ENCODE measurements around the gene ZNF277.
"Not testable (repeated sequence)": the region's sequence is repeated elsewhere in the genome, so short reads cannot be mapped to it uniquely, and the experiment has no call there.

Gene ZNF277

GRCh38 chr7:112360681-112361080, 154.2 kb downstream of the ZNF277 start:
- FAIRE-seq, result no peak

- no peak for FAIRE-seq
These were observed 154.7 kb downstream of the ZNF277 start for GRCh38 chr7:112361154-112361553.

GRCh38 chr7:112362053-112362650, 155.7 kb downstream of the ZNF277 start:
- FAIRE-seq, result no peak

GRCh38 chr7:112362731-112363131, 156.2 kb downstream of the ZNF277 start:
- no peak for FAIRE-seq

GRCh38 chr7:112364388-112364787, 157.9 kb downstream of the ZNF277 start:
- FAIRE-seq, result no peak

- no peak for FAIRE-seq
These were observed 159.1 kb downstream of the ZNF277 start for GRCh38 chr7:112365551-112365950.

- FAIRE-seq, result no peak
These were observed 160.4 kb downstream of the ZNF277 start for GRCh38 chr7:112366886-112367285.

- FAIRE-seq, result no peak
These were observed 163.9 kb downstream of the ZNF277 start for GRCh38 chr7:112370436-112370835.

- FAIRE-seq, result no peak
These were observed 165.2 kb downstream of the ZNF277 start for GRCh38 chr7:112371701-112372100.

GRCh38 chr7:112372101-112372500, 165.6 kb downstream of the ZNF277 start:
- peak; percentile 65 for FAIRE-seq

- FAIRE-seq, result no peak
These were observed 171.1 kb downstream of the ZNF277 start for GRCh38 chr7:112377593-112377992.

- FAIRE-seq, result no peak
These were observed 175.0 kb downstream of the ZNF277 start for GRCh38 chr7:112381311-112382091.

GRCh38 chr7:112383671-112384417, 177.3 kb downstream of the ZNF277 start:
- FAIRE-seq, result no peak

GRCh38 chr7:112385516-112385915, 179.0 kb downstream of the ZNF277 start:
- FAIRE-seq, result no peak

- no peak for FAIRE-seq
These were observed 180.1 kb downstream of the ZNF277 start for GRCh38 chr7:112386619-112387018.

- no peak for FAIRE-seq
These were observed 183.7 kb downstream of the ZNF277 start for GRCh38 chr7:112390167-112390566.

GRCh38 chr7:112391079-112391821, 184.8 kb downstream of the ZNF277 start:
- FAIRE-seq, result not testable (repeated sequence)

GRCh38 chr7:112391841-112392286, 185.4 kb downstream of the ZNF277 start:
- FAIRE-seq, result not testable (repeated sequence)

Measured in colon (tissue), 2 donors.